ENCODE measurements around the gene KIF6.

KIF6 gene

GRCh38 chr6:39430871-39431523, 294.2 kb downstream of the KIF6 start:
- H3K79me2 ChIP-seq (ENCODE audit: low read length), result no peaks in the 10 kb centered on the region
- DNase-seq, result peak; percentile 84
- peaks cover 19% of the 10 kb centered on the region for H3K4me1 ChIP-seq (ENCODE audit: low read length)
- H3K4me2 ChIP-seq (ENCODE audit: low read depth, low read length), result peak overlapping the region; percentile 68
- peak overlapping the region; percentile 73 for H3K27ac ChIP-seq (ENCODE audit: low read length)
- H3K9me3 ChIP-seq (replicated peaks; ENCODE audit: insufficient read depth, low read length), result no peaks in the 10 kb centered on the region
- H4K20me1 ChIP-seq (ENCODE audit: insufficient read depth, low read length), result no peaks in the 10 kb centered on the region
- no peaks in the 10 kb centered on the region for H3K36me3 ChIP-seq (replicated peaks; ENCODE audit: insufficient read depth, low read length)
- peak overlapping the region; percentile 37 for H3K4me3 ChIP-seq (ENCODE audit: low read length)
- H3K9ac ChIP-seq (ENCODE audit: low read length), result peak overlapping the region; percentile 18; the same call in 1 of the 2 replicates
- H2AFZ ChIP-seq (ENCODE audit: low read length), result peak overlapping the region; percentile 70
- no peak for TF ChIP-seq CTCF (IDR thresholded peaks at IDR 0.05; ENCODE audit: low read length)
- no peak for TF ChIP-seq EZH2 (optimal IDR thresholded peaks at IDR 0.05; ENCODE audit: low read depth, low read length)
- no peak for TF ChIP-seq EZH2phosphoT487 (IDR thresholded peaks at IDR 0.05; ENCODE audit: low read length)
- H3K9me2 ChIP-seq (replicated peaks; ENCODE audit: insufficient read depth, low read length), result no peaks in the 10 kb centered on the region
- peaks cover 13% of the 10 kb centered on the region for H3F3A ChIP-seq (ENCODE audit: insufficient read depth, low read length)
- H3K27me3 ChIP-seq (replicated peaks; ENCODE audit: insufficient read depth, low read length), result no peaks in the 10 kb centered on the region

GRCh38 chr6:39430446-39430845, 294.8 kb downstream of the KIF6 start:
- Histone ChIP-seq H3K9ac (ENCODE audit: low read length) (peak overlapping the region; percentile 18; the same call in 1 of the 2 replicates), H3K4me3 (ENCODE audit: low read length) (peak overlapping the region; percentile 37; the same call in 1 of the 2 replicates), H2AFZ (ENCODE audit: low read length) (peak overlapping the region; percentile 9; the same call in 1 of the 2 replicates), H3K27me3 (replicated peaks; ENCODE audit: insufficient read depth, low read length) (no peaks in the 10 kb centered on the region), H3K27ac (ENCODE audit: low read length) (peak overlapping the region; percentile 73; the same call in 1 of the 2 replicates), H3K9me2 (replicated peaks; ENCODE audit: insufficient read depth, low read length) (no peaks in the 10 kb centered on the region), H3K4me1 (ENCODE audit: low read length) (peaks cover 19% of the 10 kb centered on the region), H3K79me2 (ENCODE audit: low read length) (no peaks in the 10 kb centered on the region), H3K9me3 (replicated peaks; ENCODE audit: insufficient read depth, low read length) (no peaks in the 10 kb centered on the region), H3K36me3 (replicated peaks; ENCODE audit: insufficient read depth, low read length) (no peaks in the 10 kb centered on the region), H4K20me1 (ENCODE audit: insufficient read depth, low read length) (no peaks in the 10 kb centered on the region), H3F3A (ENCODE audit: insufficient read depth, low read length) (peaks cover 13% of the 10 kb centered on the region), H3K4me2 (ENCODE audit: low read depth, low read length) (peak overlapping the region; percentile 68)
- TF ChIP-seq EZH2phosphoT487 (IDR thresholded peaks at IDR 0.05; ENCODE audit: low read length) (no peak), CTCF (IDR thresholded peaks at IDR 0.05; ENCODE audit: low read length) (no peak), EZH2 (optimal IDR thresholded peaks at IDR 0.05; ENCODE audit: low read depth, low read length) (no peak)
- no peak for DNase-seq

- Histone ChIP-seq H3K27me3 (replicated peaks; ENCODE audit: insufficient read depth, low read length) (no peaks in the 10 kb centered on the region), H3K9me3 (replicated peaks; ENCODE audit: insufficient read depth, low read length) (no peaks in the 10 kb centered on the region), H3K79me2 (ENCODE audit: low read length) (no peaks in the 10 kb centered on the region), H2AFZ (ENCODE audit: low read length) (no peak overlapping the region), H3K4me3 (ENCODE audit: low read length) (no peak overlapping the region), H3F3A (ENCODE audit: insufficient read depth, low read length) (peaks cover 13% of the 10 kb centered on the region), H4K20me1 (ENCODE audit: insufficient read depth, low read length) (no peaks in the 10 kb centered on the region), H3K36me3 (replicated peaks; ENCODE audit: insufficient read depth, low read length) (no peaks in the 10 kb centered on the region), H3K9me2 (replicated peaks; ENCODE audit: insufficient read depth, low read length) (no peaks in the 10 kb centered on the region), H3K4me1 (ENCODE audit: low read length) (peaks cover 19% of the 10 kb centered on the region), H3K27ac (ENCODE audit: low read length) (no peak overlapping the region), H3K4me2 (ENCODE audit: low read depth, low read length) (no peak overlapping the region), H3K9ac (ENCODE audit: low read length) (no peak overlapping the region)
- TF ChIP-seq CTCF (IDR thresholded peaks at IDR 0.05; ENCODE audit: low read length) (no peak), EZH2 (optimal IDR thresholded peaks at IDR 0.05; ENCODE audit: low read depth, low read length) (no peak), EZH2phosphoT487 (IDR thresholded peaks at IDR 0.05; ENCODE audit: low read length) (no peak)
- DNase-seq, result no peak
Observed at GRCh38 chr6:39428816-39429215, 296.4 kb downstream of the KIF6 start.
